Stimulated activated CD4-positive, alpha-beta T cell treated with anti-CD3 and anti-CD28 coated beads, TNF-alpha, amount 100 ng/mL, for 4 hours (primary cell): ENCODE results near the gene GTF3C1.

Experiments used
- DNase-seq, 3 experiments: peaks; one replicate each; pipeline ENCODE4 v3.0.0-alpha.2; 2020; ENCODE audit warnings: low read depth in 3 of 3

The GTF3C1 gene

GRCh38 chr16:27485126-27485525, 64.6 kb downstream of the GTF3C1 start:
- DNase-seq, result no peak

- no peak for DNase-seq
Observed at GRCh38 chr16:27483624-27484023, 66.1 kb downstream of the GTF3C1 start.

- DNase-seq, result no peak
Observed at GRCh38 chr16:27483088-27483437, 66.7 kb downstream of the GTF3C1 start.

GRCh38 chr16:27482397-27483087, 67.2 kb downstream of the GTF3C1 start:
- no peak for DNase-seq

GRCh38 chr16:27481282-27481934, 68.3 kb downstream of the GTF3C1 start:
- no peak for DNase-seq

- no peak for DNase-seq
Observed at GRCh38 chr16:27480761-27481160, 69.0 kb downstream of the GTF3C1 start.

- no peak for DNase-seq
Observed at GRCh38 chr16:27476240-27476639, 73.5 kb downstream of the GTF3C1 start.

- DNase-seq, result no peak
Observed at GRCh38 chr16:27475561-27475960, 74.2 kb downstream of the GTF3C1 start.

- DNase-seq, result no peak
Observed at GRCh38 chr16:27474921-27475320, 74.8 kb downstream of the GTF3C1 start.

- no peak for DNase-seq
Observed at GRCh38 chr16:27474041-27474440, 75.7 kb downstream of the GTF3C1 start.

GRCh38 chr16:27473101-27473900, 76.4 kb downstream of the GTF3C1 start:
- no peak for DNase-seq

GRCh38 chr16:27472091-27473020, 77.4 kb downstream of the GTF3C1 start:
- DNase-seq, result no peak

GRCh38 chr16:27471661-27472060, 78.1 kb downstream of the GTF3C1 start:
- DNase-seq, result no peak

- DNase-seq, result no peak
Observed at GRCh38 chr16:27470567-27471431, 78.9 kb downstream of the GTF3C1 start.

- no peak for DNase-seq
Observed at GRCh38 chr16:27468941-27469531, 80.7 kb downstream of the GTF3C1 start.

GRCh38 chr16:27465483-27465879, 84.2 kb downstream of the GTF3C1 start:
- DNase-seq, result no peak

- no peak for DNase-seq
Observed at GRCh38 chr16:27464626-27465482, 84.9 kb downstream of the GTF3C1 start.

GRCh38 chr16:27463741-27464591, 85.7 kb downstream of the GTF3C1 start:
- DNase-seq, result no peak
